Measurements from ENCODE around the gene ERO1A.

ERO1A gene

DNA sequence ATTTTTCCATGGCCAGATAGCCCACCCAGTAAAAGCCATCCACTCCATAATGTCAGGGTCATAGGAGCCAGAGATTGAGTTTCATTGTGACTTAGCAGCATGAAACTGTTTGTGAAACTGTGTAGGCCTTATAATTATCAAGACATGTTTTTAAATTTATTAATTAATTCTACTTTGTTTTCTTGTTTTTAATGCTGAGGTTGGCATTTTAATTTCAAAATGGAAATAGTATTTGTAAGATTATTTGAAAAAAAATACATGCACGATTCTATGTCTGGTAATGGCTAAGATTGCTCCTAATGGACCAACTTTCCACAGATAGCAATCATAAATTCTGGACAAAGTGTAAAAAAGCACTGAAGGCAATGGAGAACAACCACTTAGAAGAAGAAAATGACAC is 75.7 kb downstream of the ERO1A start:
- TF ChIP-seq, protein P1, sequence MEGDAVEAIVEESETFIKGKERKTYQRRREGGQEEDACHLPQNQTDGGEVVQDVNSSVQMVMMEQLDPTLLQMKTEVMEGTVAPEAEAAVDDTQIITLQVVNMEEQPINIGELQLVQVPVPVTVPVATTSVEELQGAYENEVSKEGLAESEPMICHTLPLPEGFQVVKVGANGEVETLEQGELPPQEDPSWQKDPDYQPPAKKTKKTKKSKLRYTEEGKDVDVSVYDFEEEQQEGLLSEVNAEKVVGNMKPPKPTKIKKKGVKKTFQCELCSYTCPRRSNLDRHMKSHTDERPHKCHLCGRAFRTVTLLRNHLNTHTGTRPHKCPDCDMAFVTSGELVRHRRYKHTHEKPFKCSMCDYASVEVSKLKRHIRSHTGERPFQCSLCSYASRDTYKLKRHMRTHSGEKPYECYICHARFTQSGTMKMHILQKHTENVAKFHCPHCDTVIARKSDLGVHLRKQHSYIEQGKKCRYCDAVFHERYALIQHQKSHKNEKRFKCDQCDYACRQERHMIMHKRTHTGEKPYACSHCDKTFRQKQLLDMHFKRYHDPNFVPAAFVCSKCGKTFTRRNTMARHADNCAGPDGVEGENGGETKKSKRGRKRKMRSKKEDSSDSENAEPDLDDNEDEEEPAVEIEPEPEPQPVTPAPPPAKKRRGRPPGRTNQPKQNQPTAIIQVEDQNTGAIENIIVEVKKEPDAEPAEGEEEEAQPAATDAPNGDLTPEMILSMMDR (IDR thresholded peaks at IDR 0.05; ENCODE audit: low read depth, low read length): no peak
- DNase-seq (ENCODE audit: low read depth in 2 of 2): no peak
- H3K4me3 ChIP-seq (replicated peaks in 1 of 2; ENCODE audit: low read depth in 2 of 2, low read length in 2 of 2): no peak overlapping the region

DNA sequence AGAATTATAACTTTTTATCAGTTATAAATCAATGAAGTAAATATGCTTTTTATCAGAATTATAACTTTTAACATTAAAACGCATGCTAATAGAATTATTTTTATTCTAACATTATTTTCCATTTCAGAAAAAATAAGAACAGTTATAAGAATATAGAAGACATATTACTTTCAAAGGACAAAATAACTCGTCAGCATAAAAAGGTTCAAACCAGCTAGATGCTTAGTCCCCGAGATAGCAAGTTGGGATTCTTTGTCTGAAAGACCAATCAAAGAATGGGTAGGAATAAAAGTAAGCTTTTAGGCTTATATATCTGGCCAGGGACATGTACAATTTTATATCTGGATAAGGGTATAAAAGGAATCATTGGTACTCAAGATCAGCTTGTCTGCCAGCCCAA is 76.8 kb downstream of the ERO1A start:
- no peak for DNase-seq (ENCODE audit: low read depth in 2 of 2)
- no peak overlapping the region for H3K4me3 ChIP-seq (replicated peaks in 1 of 2; ENCODE audit: low read depth in 2 of 2, low read length in 2 of 2)
- TF ChIP-seq, protein P1 (IDR thresholded peaks at IDR 0.05; ENCODE audit: low read depth, low read length): no peak

DNA sequence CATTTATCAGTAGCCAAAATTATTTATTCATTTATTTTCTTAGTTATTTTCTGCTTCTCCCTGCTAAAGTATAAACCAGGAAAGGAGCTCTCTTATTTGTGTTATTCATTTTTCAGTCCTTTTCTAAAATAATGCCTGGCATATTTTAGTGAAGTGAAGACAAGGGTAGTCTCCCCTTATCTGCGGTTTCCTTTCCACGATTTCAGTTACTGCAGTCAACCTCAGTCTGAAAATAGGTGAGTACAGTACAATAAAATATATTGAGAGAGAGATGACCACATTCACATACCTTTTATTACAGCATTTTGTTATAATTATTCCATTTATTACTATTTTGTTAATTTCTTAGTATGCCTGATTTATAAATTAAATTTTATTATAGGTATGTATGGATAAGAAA is 85.2 kb downstream of the ERO1A start:
- DNase-seq (ENCODE audit: low read depth in 2 of 2): no peak
- H3K4me3 ChIP-seq (replicated peaks in 1 of 2; ENCODE audit: low read depth in 2 of 2, low read length in 2 of 2): no peak overlapping the region
- TF ChIP-seq, protein P1 (IDR thresholded peaks at IDR 0.05; ENCODE audit: low read depth, low read length): no peak

DNA sequence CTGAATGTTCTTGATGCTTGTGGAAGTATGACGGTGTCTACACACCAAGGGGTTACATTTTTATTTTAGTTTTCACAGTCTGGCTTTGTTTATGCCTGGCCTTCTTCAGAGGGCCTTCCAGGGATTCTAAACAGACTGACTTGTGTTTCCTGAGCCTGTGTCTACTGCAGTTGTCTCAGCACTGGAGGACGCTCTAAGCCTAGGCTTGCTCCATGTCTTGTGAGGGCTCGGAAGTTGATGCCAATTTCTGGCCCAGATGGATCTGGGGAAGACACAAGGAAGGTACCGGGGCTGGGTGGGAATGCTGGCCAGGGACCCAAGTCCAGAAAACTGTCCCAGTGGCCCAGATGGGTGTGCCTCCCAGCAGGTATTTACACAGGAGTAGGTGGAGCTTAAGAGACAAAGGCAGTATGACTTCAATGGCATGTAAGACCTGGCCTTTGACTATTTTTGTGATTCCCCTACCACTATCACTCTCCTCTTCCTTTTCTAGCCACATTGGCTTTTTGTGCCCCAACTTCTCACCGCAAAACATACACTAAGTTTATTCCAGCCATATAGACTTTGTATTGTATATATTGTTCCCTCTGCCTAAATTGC is 85.8 kb downstream of the ERO1A start:
- TF ChIP-seq, protein P1 (IDR thresholded peaks at IDR 0.05; ENCODE audit: low read depth, low read length): no peak
- DNase-seq (ENCODE audit: low read depth in 2 of 2): no peak
- H3K4me3 ChIP-seq (replicated peaks in 1 of 2; ENCODE audit: low read depth in 2 of 2, low read length in 2 of 2): no peak overlapping the region

DNA sequence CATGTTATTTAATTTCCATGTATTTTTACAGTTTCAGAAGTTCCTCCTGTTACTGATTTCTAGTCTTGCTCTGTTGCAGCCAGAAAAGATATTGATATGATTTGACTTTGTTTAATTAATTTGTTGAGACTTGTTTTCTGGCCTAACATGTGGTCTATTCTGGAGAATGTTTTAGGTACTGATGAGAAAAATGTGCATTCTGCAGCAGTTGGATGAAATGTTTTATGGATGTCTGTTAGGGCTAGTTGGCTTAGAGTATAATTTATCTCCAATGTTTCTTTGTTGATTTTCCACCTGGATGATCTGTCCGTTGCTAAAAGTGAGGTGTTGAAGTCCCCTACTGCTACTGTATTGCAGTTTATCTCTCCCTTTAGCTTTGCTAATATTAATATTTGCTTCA is 88.3 kb downstream of the ERO1A start:
- DNase-seq (ENCODE audit: low read depth in 2 of 2): no peak
- H3K4me3 ChIP-seq (replicated peaks in 1 of 2; ENCODE audit: low read depth in 2 of 2, low read length in 2 of 2): no peak overlapping the region

DNA sequence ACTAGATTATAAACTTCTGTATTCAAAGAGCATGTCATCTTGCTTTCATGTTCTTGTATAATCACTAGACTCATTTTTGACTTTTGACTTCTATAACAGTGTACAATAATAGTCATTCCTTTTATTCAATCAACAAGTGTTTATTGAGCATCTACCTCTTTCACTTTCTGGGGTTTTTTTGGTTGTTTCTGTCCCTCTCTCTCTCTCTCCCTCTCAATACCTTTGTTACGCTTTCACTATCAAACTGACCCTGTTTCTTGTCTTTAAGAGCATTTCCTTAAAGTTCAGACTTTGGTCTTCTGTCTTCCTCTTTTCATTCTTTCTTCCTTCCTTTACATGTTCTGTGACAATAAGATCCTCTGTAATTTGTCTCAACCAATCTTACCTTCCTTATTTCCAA is 93.2 kb downstream of the ERO1A start:
- no peak overlapping the region for H3K4me3 ChIP-seq (replicated peaks in 1 of 2; ENCODE audit: low read depth in 2 of 2, low read length in 2 of 2)
- TF ChIP-seq, protein P1 (IDR thresholded peaks at IDR 0.05; ENCODE audit: low read depth, low read length): no peak
- DNase-seq (ENCODE audit: low read depth in 2 of 2): no peak

More for the DNA sequence above, 88.3 kb downstream of the ERO1A start:
- TF ChIP-seq, protein P1 (IDR thresholded peaks at IDR 0.05; ENCODE audit: low read depth, low read length): no peak

DNA sequence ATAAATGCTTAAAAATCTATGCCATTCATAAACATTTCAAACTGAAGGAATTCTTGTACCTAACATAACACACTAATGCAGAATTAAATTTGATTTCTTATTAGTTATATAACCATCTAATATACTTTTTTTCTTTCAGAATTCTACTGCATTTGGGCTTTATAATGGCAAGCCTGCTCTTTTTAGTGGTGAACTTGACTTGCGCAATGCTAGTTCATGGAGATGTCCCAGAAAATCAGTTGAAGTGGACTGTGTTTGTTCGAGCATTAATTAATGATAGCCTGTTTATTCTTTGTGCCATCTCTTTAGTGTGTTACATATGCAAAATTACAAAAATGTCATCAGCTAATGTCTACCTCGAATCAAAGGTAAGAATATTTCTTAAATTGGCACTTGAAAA is 95.4 kb downstream of the ERO1A start:
- H3K4me3 ChIP-seq (replicated peaks in 1 of 2; ENCODE audit: low read depth in 2 of 2, low read length in 2 of 2): no peak overlapping the region
- TF ChIP-seq, protein P1 (IDR thresholded peaks at IDR 0.05; ENCODE audit: low read depth, low read length): no peak
- DNase-seq (ENCODE audit: low read depth in 2 of 2): no peak
